Dendritic cell treated with granulocyte-macrophage colony-stimulating factor and Interleukin-4, amounts not matched to agents 40 ng/mL and 50 ng/mL, for 4 days (primary cell): ENCODE measurements around the gene ZNF865.

Experiments used
- H3K27ac Mint-ChIP-seq: one replicate; pipeline ENCODE4 v1.8.0; 2022; ENCODE audit warnings: mild to moderate bottlenecking, mixed read lengths
- H3K27me3 Mint-ChIP-seq: one replicate; pipeline ENCODE4 v1.8.0; 2022; ENCODE audit warnings: mild to moderate bottlenecking, mixed read lengths
- H3K36me3 Mint-ChIP-seq: one replicate; pipeline ENCODE4 v1.8.0; 2022; ENCODE audit warnings: low read depth, mixed read lengths
- H3K4me1 Mint-ChIP-seq: one replicate; pipeline ENCODE4 v1.8.0; 2022; ENCODE audit warnings: low read depth, mixed read lengths
- H3K4me3 Mint-ChIP-seq: one replicate; pipeline ENCODE4 v1.8.0; 2022; ENCODE audit warnings: mild to moderate bottlenecking, moderate library complexity, mixed read lengths
- H3K9me3 Mint-ChIP-seq: one replicate; pipeline ENCODE4 v1.8.0; 2022; ENCODE audit warnings: mixed read lengths
- intact Hi-C: fragments of 100-400 bp; cut with micrococcal nuclease; formaldehyde crosslinking; loops from one replicate; pipeline ENCODE4 v1.15.0; 2022

Gene ZNF865

GRCh38 chr19:55619286-55619685 is 13.8 kb downstream of the ZNF865 start:
- peaks cover 64% of the 10 kb centered on the region for H3K4me1 Mint-ChIP-seq
- H3K36me3 Mint-ChIP-seq: peaks cover 74% of the 10 kb centered on the region
- no peak overlapping the region for H3K27ac Mint-ChIP-seq
- H3K4me3 Mint-ChIP-seq: no peak overlapping the region
- H3K9me3 Mint-ChIP-seq: no peaks in the 10 kb centered on the region
- H3K27me3 Mint-ChIP-seq: no peaks in the 10 kb centered on the region
- intact Hi-C loops: no loop called here

GRCh38 chr19:55620410-55621204 is 15.2 kb downstream of the ZNF865 start:
- Mint-ChIP-seq H3K4me1 (peaks cover 70% of the 10 kb centered on the region), H3K27ac (peak overlapping the region; percentile 30), H3K36me3 (peaks cover 64% of the 10 kb centered on the region), H3K9me3 (no peaks in the 10 kb centered on the region), H3K4me3 (no peak overlapping the region), H3K27me3 (peaks cover 2% of the 10 kb centered on the region)
- intact Hi-C loops: no loop called here

- Mint-ChIP-seq H3K9me3 (no peaks in the 10 kb centered on the region), H3K27ac (peak overlapping the region; percentile 30), H3K4me1 (peaks cover 70% of the 10 kb centered on the region), H3K4me3 (no peak overlapping the region), H3K27me3 (peaks cover 2% of the 10 kb centered on the region), H3K36me3 (peaks cover 58% of the 10 kb centered on the region)
- intact Hi-C loops: no loop called here
Observed at GRCh38 chr19:55621205-55621672, 15.8 kb downstream of the ZNF865 start.

GRCh38 chr19:55621673-55622231 is 16.3 kb downstream of the ZNF865 start:
- intact Hi-C loops: no loop called here
- Mint-ChIP-seq H3K36me3 (peaks cover 53% of the 10 kb centered on the region), H3K4me3 (no peak overlapping the region), H3K27ac (no peak overlapping the region), H3K27me3 (peaks cover 2% of the 10 kb centered on the region), H3K9me3 (no peaks in the 10 kb centered on the region), H3K4me1 (peaks cover 67% of the 10 kb centered on the region)

GRCh38 chr19:55622242-55622969 is 17.0 kb downstream of the ZNF865 start:
- peaks cover 2% of the 10 kb centered on the region for H3K27me3 Mint-ChIP-seq
- H3K27ac Mint-ChIP-seq: no peak overlapping the region
- no peaks in the 10 kb centered on the region for H3K9me3 Mint-ChIP-seq
- H3K4me3 Mint-ChIP-seq: no peak overlapping the region
- peaks cover 46% of the 10 kb centered on the region for H3K36me3 Mint-ChIP-seq
- intact Hi-C loops: no loop called here
- peaks cover 60% of the 10 kb centered on the region for H3K4me1 Mint-ChIP-seq

GRCh38 chr19:55623130-55623529 is 17.7 kb downstream of the ZNF865 start:
- Mint-ChIP-seq H3K4me3 (no peak overlapping the region), H3K9me3 (no peaks in the 10 kb centered on the region), H3K36me3 (peaks cover 40% of the 10 kb centered on the region), H3K27ac (peak overlapping the region; percentile 98), H3K27me3 (peaks cover 2% of the 10 kb centered on the region), H3K4me1 (peaks cover 58% of the 10 kb centered on the region)
- intact Hi-C loops: no loop called here

GRCh38 chr19:55623561-55623960 is 18.1 kb downstream of the ZNF865 start:
- Mint-ChIP-seq H3K27ac (peak overlapping the region; percentile 98), H3K9me3 (no peaks in the 10 kb centered on the region), H3K27me3 (peaks cover 2% of the 10 kb centered on the region), H3K4me1 (peaks cover 55% of the 10 kb centered on the region), H3K4me3 (peak overlapping the region; percentile 9), H3K36me3 (peaks cover 40% of the 10 kb centered on the region)
- intact Hi-C loops: no loop called here

- Mint-ChIP-seq H3K4me3 (peak within 1 kb of the TSS; percentile 90), H3K36me3 (peaks cover 40% of the 10 kb centered on the region), H3K27me3 (peaks cover 2% of the 10 kb centered on the region), H3K9me3 (no peaks in the 10 kb centered on the region), H3K4me1 (peaks cover 47% of the 10 kb centered on the region), H3K27ac (peak within 1 kb of the TSS; percentile 98)
- intact Hi-C loops: loop anchor here (1.0 to 2.0 kb wide), 2 partner anchors 25 to 108 kb away; partner anchors contain the start of gene FIZ1
Observed at GRCh38 chr19:55624109-55625003, 18.9 kb downstream of the ZNF865 start, which contains the start of gene ZNF784. Gene ZNF784 (minus strand): TSS chr19:55624566. CDS start chr19:55624561, 5 bp downstream.

GRCh38 chr19:55625004-55625326 is 19.5 kb downstream of the ZNF865 start:
- peak overlapping the region; percentile 90 for H3K4me3 Mint-ChIP-seq
- H3K4me1 Mint-ChIP-seq: peaks cover 41% of the 10 kb centered on the region
- peaks cover 34% of the 10 kb centered on the region for H3K36me3 Mint-ChIP-seq
- H3K9me3 Mint-ChIP-seq: no peaks in the 10 kb centered on the region
- peak overlapping the region; percentile 98 for H3K27ac Mint-ChIP-seq
- H3K27me3 Mint-ChIP-seq: peaks cover 2% of the 10 kb centered on the region
- intact Hi-C loops: loop anchor here (2.0 kb wide), 1 partner anchor 108 kb away; no protein-coding TSS in a partner anchor

GRCh38 chr19:55626350-55626749 is 20.9 kb downstream of the ZNF865 start:
- H3K36me3 Mint-ChIP-seq: peaks cover 20% of the 10 kb centered on the region
- no peak overlapping the region for H3K4me3 Mint-ChIP-seq
- intact Hi-C loops: no loop called here
- H3K4me1 Mint-ChIP-seq: peaks cover 27% of the 10 kb centered on the region
- H3K27me3 Mint-ChIP-seq: peaks cover 2% of the 10 kb centered on the region
- no peak overlapping the region for H3K27ac Mint-ChIP-seq
- H3K9me3 Mint-ChIP-seq: no peaks in the 10 kb centered on the region

GRCh38 chr19:55632463-55632834 is 27.0 kb downstream of the ZNF865 start:
- Mint-ChIP-seq H3K9me3 (no peaks in the 10 kb centered on the region), H3K36me3 (peaks cover 30% of the 10 kb centered on the region), H3K4me1 (peaks cover 37% of the 10 kb centered on the region), H3K27ac (peak overlapping the region; percentile 38), H3K27me3 (no peaks in the 10 kb centered on the region), H3K4me3 (no peak overlapping the region)
- intact Hi-C loops: loop anchor here (5.0 kb wide), 1 partner anchor 440 kb away; no protein-coding TSS in a partner anchor

- peaks cover 47% of the 10 kb centered on the region for H3K4me1 Mint-ChIP-seq
- H3K9me3 Mint-ChIP-seq: no peaks in the 10 kb centered on the region
- peaks cover 43% of the 10 kb centered on the region for H3K36me3 Mint-ChIP-seq
- no peaks in the 10 kb centered on the region for H3K27me3 Mint-ChIP-seq
- intact Hi-C loops: loop anchor here (5.0 kb wide), 1 partner anchor 438 kb away; no protein-coding TSS in a partner anchor
- peak overlapping the region; percentile 100 for H3K27ac Mint-ChIP-seq
- H3K4me3 Mint-ChIP-seq: no peak overlapping the region
Observed at GRCh38 chr19:55633861-55634260, 28.4 kb downstream of the ZNF865 start.

- Mint-ChIP-seq H3K27ac (peak overlapping the region; percentile 100), H3K4me1 (peaks cover 60% of the 10 kb centered on the region), H3K4me3 (peak overlapping the region; percentile 100), H3K9me3 (no peaks in the 10 kb centered on the region), H3K27me3 (no peaks in the 10 kb centered on the region), H3K36me3 (peaks cover 43% of the 10 kb centered on the region)
- intact Hi-C loops: loop anchor here (5.0 kb wide), 1 partner anchor 38 kb away; the partner anchor contains the start of gene FIZ1
Observed at GRCh38 chr19:55635334-55635717, 29.9 kb downstream of the ZNF865 start.
